Loucy (cell line): ENCODE results near the gene TBC1D1.

ENCODE experiments used
- H2AFZ ChIP-seq: fragments of 200-600 bp; sonication (generic); 2 replicates; pipeline ENCODE4 v1.6.0; 2016; ENCODE audit warnings: antibody characterized with exemption, mild to moderate bottlenecking, low read length, moderate library complexity
- H3F3A ChIP-seq: fragments of 200-600 bp; 2 replicates; pipeline ENCODE4 v1.6.0; 2016; ENCODE audit warnings: antibody characterized with exemption, low read depth, mild to moderate bottlenecking
- H3K27me3 ChIP-seq: fragments of 200-600 bp; sonication (generic); 2 replicates; pipeline ENCODE4 v1.6.1; 2014; ENCODE audit warnings: low read length, mild to moderate bottlenecking; ENCODE audit not compliant: insufficient read depth, poor library complexity, severe bottlenecking
- H3K36me3 ChIP-seq: fragments of 200-600 bp; sonication (generic); 2 replicates; pipeline ENCODE4 v1.6.1; 2016; ENCODE audit warnings: low read length; ENCODE audit not compliant: insufficient read depth
- H3K4me1 ChIP-seq: fragments of 200-600 bp; sonication (generic); 2 replicates; pipeline ENCODE4 v1.5.1; 2014; ENCODE audit warnings: low read length, mild to moderate bottlenecking; ENCODE audit not compliant: insufficient read depth, poor library complexity, severe bottlenecking
- H3K4me2 ChIP-seq: fragments of 200-600 bp; sonication (generic); 2 replicates; pipeline ENCODE4 v1.6.0; 2014; ENCODE audit warnings: antibody characterized with exemption, low read length, low read depth, mild to moderate bottlenecking; ENCODE audit not compliant: poor library complexity, severe bottlenecking
- H3K4me3 ChIP-seq: fragments of 200-600 bp; sonication (generic); 2 replicates; pipeline ENCODE4 v1.5.1; 2014; ENCODE audit warnings: low read length, mild to moderate bottlenecking, mixed read lengths; ENCODE audit not compliant: poor library complexity, severe bottlenecking
- H3K79me2 ChIP-seq: fragments of 200-600 bp; sonication (generic); 2 replicates; pipeline ENCODE4 v1.6.1; 2014; ENCODE audit warnings: low read length; ENCODE audit not compliant: insufficient read depth
- H3K9ac ChIP-seq: fragments of 200-600 bp; sonication (generic); 2 replicates; pipeline ENCODE4 v1.6.0; 2014; ENCODE audit warnings: mild to moderate bottlenecking, low read depth, low read length, moderate library complexity; ENCODE audit not compliant: poor library complexity, severe bottlenecking
- H3K9me2 ChIP-seq: fragments of 200-600 bp; sonication (generic); replicated peaks from 2 replicates; pipeline ENCODE4 v1.6.1; 2016; ENCODE audit warnings: low read depth, low read length, mixed read lengths
- H3K9me3 ChIP-seq: fragments of 200-600 bp; sonication (generic); 2 replicates; pipeline ENCODE4 v1.6.1; 2014; ENCODE audit warnings: mild to moderate bottlenecking, antibody characterized with exemption, low read length, low read depth; ENCODE audit not compliant: insufficient read depth
- H4K20me1 ChIP-seq: fragments of 200-600 bp; sonication (generic); 2 replicates; pipeline ENCODE4 v1.6.0; 2014; ENCODE audit warnings: antibody characterized with exemption, low read length, mild to moderate bottlenecking; ENCODE audit not compliant: insufficient read depth, poor library complexity, severe bottlenecking
- EZH2phosphoT487 ChIP-seq: fragments of 200-600 bp; IDR thresholded peaks from 2 replicates; pipeline ENCODE4 v1.6.1; 2018; ENCODE audit warnings: antibody characterized with exemption, mild to moderate bottlenecking, moderate library complexity, borderline replicate concordance
- TF ChIP-seq, protein P1 (sequence below): fragments of 200-600 bp; sonication (generic); conservative IDR thresholded peaks from 2 replicates; pipeline ENCODE4 v1.5.1; 2014; ENCODE audit warnings: mild to moderate bottlenecking, antibody characterized with exemption, low read length

The TBC1D1 gene

DNA sequence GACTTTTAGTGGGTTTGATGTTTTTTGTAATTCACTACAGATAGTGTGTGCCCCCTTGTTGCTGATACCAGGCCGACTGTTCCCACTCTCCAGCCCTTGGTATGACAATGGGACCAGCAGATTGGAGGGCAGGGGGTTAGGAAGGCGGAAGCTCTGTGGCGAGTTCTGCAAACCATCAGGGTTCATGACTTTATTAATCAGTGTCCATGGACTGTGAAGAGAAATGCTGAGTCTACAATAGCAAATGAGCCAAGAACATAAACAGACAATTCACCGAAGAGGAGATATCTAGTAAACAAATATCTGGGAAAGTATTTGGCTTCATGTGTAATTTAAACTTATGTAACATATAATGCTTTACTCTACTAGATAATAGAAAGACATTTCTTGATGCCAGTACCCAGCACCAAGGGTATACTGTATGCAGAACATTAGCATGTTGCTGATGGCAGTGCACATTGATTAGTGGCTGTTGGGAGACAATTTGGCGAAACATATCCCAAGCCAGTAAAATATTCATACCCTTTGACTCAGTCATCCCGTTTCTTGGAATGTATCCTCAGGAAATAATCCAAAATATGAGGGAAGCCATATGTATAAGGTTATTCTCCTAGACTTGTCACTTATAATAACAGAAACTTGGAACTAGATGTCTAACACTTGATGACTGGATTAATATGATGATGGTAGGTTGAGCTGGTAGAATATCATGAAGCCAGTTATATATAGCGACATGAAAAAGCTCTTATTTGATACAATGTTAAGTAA lies 238.8 kb downstream of the TBC1D1 start:
- H3K27me3 ChIP-seq = no peaks in the 10 kb centered on the region
- no peak overlapping the region for H3K4me2 ChIP-seq
- H3F3A ChIP-seq = no peaks in the 10 kb centered on the region
- H3K9ac ChIP-seq = no peak overlapping the region
- no peaks in the 10 kb centered on the region for H3K9me2 ChIP-seq
- TF ChIP-seq, protein P1, sequence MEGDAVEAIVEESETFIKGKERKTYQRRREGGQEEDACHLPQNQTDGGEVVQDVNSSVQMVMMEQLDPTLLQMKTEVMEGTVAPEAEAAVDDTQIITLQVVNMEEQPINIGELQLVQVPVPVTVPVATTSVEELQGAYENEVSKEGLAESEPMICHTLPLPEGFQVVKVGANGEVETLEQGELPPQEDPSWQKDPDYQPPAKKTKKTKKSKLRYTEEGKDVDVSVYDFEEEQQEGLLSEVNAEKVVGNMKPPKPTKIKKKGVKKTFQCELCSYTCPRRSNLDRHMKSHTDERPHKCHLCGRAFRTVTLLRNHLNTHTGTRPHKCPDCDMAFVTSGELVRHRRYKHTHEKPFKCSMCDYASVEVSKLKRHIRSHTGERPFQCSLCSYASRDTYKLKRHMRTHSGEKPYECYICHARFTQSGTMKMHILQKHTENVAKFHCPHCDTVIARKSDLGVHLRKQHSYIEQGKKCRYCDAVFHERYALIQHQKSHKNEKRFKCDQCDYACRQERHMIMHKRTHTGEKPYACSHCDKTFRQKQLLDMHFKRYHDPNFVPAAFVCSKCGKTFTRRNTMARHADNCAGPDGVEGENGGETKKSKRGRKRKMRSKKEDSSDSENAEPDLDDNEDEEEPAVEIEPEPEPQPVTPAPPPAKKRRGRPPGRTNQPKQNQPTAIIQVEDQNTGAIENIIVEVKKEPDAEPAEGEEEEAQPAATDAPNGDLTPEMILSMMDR = no peak
- no peak for TF ChIP-seq EZH2phosphoT487
- H2AFZ ChIP-seq = no peak overlapping the region
- no peaks in the 10 kb centered on the region for H4K20me1 ChIP-seq
- no peaks in the 10 kb centered on the region for H3K9me3 ChIP-seq
- H3K4me1 ChIP-seq = no peaks in the 10 kb centered on the region
- H3K4me3 ChIP-seq = no peak overlapping the region
- peaks cover 25% of the 10 kb centered on the region; the same call in 1 of the 2 replicates for H3K36me3 ChIP-seq
- H3K79me2 ChIP-seq = no peaks in the 10 kb centered on the region

DNA sequence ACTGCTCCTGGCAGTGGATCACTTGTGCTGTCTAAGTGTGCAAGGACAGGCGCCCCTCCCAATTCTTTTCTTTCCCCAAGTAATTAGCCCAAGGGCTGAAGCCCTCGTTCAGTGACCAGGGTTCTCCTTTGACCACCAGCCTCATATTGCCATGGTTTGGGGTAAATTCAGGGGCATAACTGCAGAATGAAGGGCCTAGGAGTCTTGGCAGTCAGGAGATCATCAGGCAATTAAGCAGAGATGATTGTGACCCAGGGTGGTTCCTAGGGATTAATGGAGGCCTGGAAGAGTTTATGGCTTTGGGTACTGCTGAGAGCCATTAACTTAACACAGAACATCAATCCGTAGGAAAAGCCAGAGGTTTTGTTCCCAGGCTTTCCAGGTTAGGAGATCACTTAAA lies 240.0 kb downstream of the TBC1D1 start:
- no peaks in the 10 kb centered on the region for H3K79me2 ChIP-seq
- peaks cover 21% of the 10 kb centered on the region; the same call in 1 of the 2 replicates for H3K36me3 ChIP-seq
- no peaks in the 10 kb centered on the region for H3K9me2 ChIP-seq
- no peaks in the 10 kb centered on the region for H3K9me3 ChIP-seq
- no peaks in the 10 kb centered on the region for H3F3A ChIP-seq
- no peaks in the 10 kb centered on the region for H3K27me3 ChIP-seq
- TF ChIP-seq EZH2phosphoT487 = no peak
- TF ChIP-seq, protein P1 = no peak
- no peak overlapping the region for H3K4me2 ChIP-seq
- H3K4me3 ChIP-seq = no peak overlapping the region
- no peaks in the 10 kb centered on the region for H3K4me1 ChIP-seq
- no peak overlapping the region for H3K9ac ChIP-seq
- no peak overlapping the region for H2AFZ ChIP-seq
- H4K20me1 ChIP-seq = no peaks in the 10 kb centered on the region

DNA sequence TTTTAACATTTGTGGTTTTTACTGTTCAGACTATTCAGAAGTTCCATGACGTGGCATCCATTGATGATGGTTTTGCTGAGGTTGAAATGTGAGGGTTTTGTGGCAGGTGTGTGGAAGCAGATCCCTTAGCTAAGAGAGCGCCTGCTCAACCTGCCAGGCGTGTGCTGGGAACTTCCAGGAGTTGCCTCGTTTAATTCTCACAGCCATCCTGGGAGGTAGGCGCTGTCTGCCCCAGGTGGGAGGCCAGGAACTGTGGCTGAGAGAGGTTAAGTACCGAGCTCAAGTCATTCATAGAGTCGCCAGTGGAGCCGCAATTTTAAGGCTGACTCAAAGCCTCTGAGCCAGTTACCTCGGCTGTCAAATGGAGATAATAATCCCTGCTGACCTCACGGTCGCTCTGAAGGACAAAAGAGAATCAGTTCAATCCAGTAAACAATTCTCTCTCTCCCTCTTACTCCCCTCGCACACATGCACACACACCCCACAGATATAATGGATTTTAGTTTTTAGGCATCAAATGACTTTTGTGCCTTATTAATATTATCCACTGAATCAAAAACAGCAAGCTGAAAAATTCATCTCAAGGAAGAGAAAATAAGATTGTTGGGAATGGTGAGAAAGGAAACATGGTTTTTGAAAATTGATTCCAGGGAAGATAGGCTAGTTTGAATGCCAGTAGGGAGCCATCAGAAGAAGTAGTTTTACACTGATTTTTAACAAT lies 240.6 kb downstream of the TBC1D1 start:
- Histone ChIP-seq H3F3A (no peaks in the 10 kb centered on the region), H3K27me3 (no peaks in the 10 kb centered on the region), H3K9ac (no peak overlapping the region), H4K20me1 (no peaks in the 10 kb centered on the region), H3K4me3 (no peak overlapping the region), H3K79me2 (no peaks in the 10 kb centered on the region), H3K9me3 (no peaks in the 10 kb centered on the region), H3K9me2 (no peaks in the 10 kb centered on the region), H3K4me2 (no peak overlapping the region), H3K36me3 (peaks cover 20% of the 10 kb centered on the region; the same call in 1 of the 2 replicates), H3K4me1 (no peaks in the 10 kb centered on the region), H2AFZ (no peak overlapping the region)
- TF ChIP-seq EZH2phosphoT487 = no peak
